Astrocyte (in vitro differentiated cells and primary cell): ENCODE data around the gene VEGFA. TPM values are rescaled to one million over a fixed set of nuclear protein-coding genes. Genes with fewer than 3 reads are reported as not detected.

ENCODE experiments used
- DNase-seq: peaks from one replicate; pipeline ENCODE4 v3.0.0-alpha.2; 2010; ENCODE audit warnings: low read depth
- FAIRE-seq: peaks from 2 replicates; lab custom pipeline; 2011; peaks lifted over from hg19 to GRCh38; lab: Jason Lieb, UNC
- H2AFZ ChIP-seq: 2 replicates; pipeline ENCODE4 v1.6.0; 2012; ENCODE audit warnings: low read depth, low read length, inconsistent platforms
- H3K27ac ChIP-seq: 2 replicates; pipeline ENCODE4 v1.5.1; 2011; ENCODE audit warnings: low read depth, low read length, inconsistent platforms
- H3K27me3 ChIP-seq: 2 replicates; pipeline ENCODE4 v1.6.0; 2011; ENCODE audit warnings: low read length, inconsistent platforms; ENCODE audit not compliant: insufficient read depth
- H3K36me3 ChIP-seq: 2 replicates; pipeline ENCODE4 v1.5.1; 2011; ENCODE audit warnings: low read length, inconsistent platforms; ENCODE audit not compliant: insufficient read depth
- H3K4me1 ChIP-seq: 2 replicates; pipeline ENCODE4 v1.5.1; 2011; ENCODE audit warnings: low read length, inconsistent platforms; ENCODE audit not compliant: insufficient read depth
- H3K4me2 ChIP-seq: 2 replicates; pipeline ENCODE4 v1.6.0; 2012; ENCODE audit warnings: low read length, inconsistent platforms
- H3K4me3 ChIP-seq: 2 replicates; pipeline ENCODE4 v1.5.1; 2011; ENCODE audit warnings: low read depth, mild to moderate bottlenecking, low read length, inconsistent platforms; ENCODE audit not compliant: insufficient read depth
- H3K79me2 ChIP-seq: 2 replicates; pipeline ENCODE4 v1.6.0; 2012; ENCODE audit warnings: mild to moderate bottlenecking, low read length, inconsistent platforms; ENCODE audit not compliant: insufficient read depth
- H3K9ac ChIP-seq: 2 replicates; pipeline ENCODE4 v1.6.0; 2012; ENCODE audit warnings: mild to moderate bottlenecking, low read length, inconsistent platforms
- H3K9me3 ChIP-seq: 2 replicates; pipeline ENCODE4 v1.5.1; 2012; ENCODE audit warnings: low read depth, mild to moderate bottlenecking, low read length, inconsistent platforms; ENCODE audit not compliant: insufficient read depth
- H4K20me1 ChIP-seq: 2 replicates; pipeline ENCODE4 v1.6.0; 2012; ENCODE audit warnings: low read length, inconsistent platforms; ENCODE audit not compliant: insufficient read depth
- H3K27ac Mint-ChIP-seq: one replicate; pipeline ENCODE4 v1.8.0; 2021; ENCODE audit warnings: mild to moderate bottlenecking, mixed read lengths; ENCODE audit not compliant: unreplicated experiment
- H3K27me3 Mint-ChIP-seq: one replicate; pipeline ENCODE4 v1.8.0; 2021; ENCODE audit warnings: low read depth, mixed read lengths; ENCODE audit not compliant: unreplicated experiment
- H3K36me3 Mint-ChIP-seq: one replicate; pipeline ENCODE4 v1.8.0; 2021; ENCODE audit warnings: low read depth, mixed read lengths; ENCODE audit not compliant: unreplicated experiment
- H3K4me1 Mint-ChIP-seq: one replicate; pipeline ENCODE4 v1.8.0; 2021; ENCODE audit warnings: low read depth, mixed read lengths; ENCODE audit not compliant: unreplicated experiment
- H3K4me3 Mint-ChIP-seq: one replicate; pipeline ENCODE4 v1.8.0; 2021; ENCODE audit warnings: mild to moderate bottlenecking, moderate library complexity, mixed read lengths; ENCODE audit not compliant: unreplicated experiment
- H3K9me3 Mint-ChIP-seq: one replicate; pipeline ENCODE4 v1.8.0; 2021; ENCODE audit warnings: mild to moderate bottlenecking, mixed read lengths; ENCODE audit not compliant: unreplicated experiment
- EZH2 ChIP-seq: IDR thresholded peaks from 2 replicates; pipeline ENCODE4 v1.6.1; 2012; ENCODE audit warnings: mild to moderate bottlenecking, low read length, inconsistent platforms; ENCODE audit not compliant: insufficient read depth
- total RNA-seq: library from RNA; stranded (reverse); gene quantifications from 2 replicates; pipeline ENCODE4 v1.2.1, GENCODE V29; 2021
- TF ChIP-seq, protein P1 (sequence below): IDR thresholded peaks from 2 replicates; pipeline ENCODE4 v1.5.1; 2011; ENCODE audit warnings: low read depth, mild to moderate bottlenecking, inconsistent platforms, low read length, moderate library complexity; ENCODE audit not compliant: insufficient read depth

The VEGFA gene
- total RNA-seq, 1 donor from 2014 or later: 144 TPM

DNA sequence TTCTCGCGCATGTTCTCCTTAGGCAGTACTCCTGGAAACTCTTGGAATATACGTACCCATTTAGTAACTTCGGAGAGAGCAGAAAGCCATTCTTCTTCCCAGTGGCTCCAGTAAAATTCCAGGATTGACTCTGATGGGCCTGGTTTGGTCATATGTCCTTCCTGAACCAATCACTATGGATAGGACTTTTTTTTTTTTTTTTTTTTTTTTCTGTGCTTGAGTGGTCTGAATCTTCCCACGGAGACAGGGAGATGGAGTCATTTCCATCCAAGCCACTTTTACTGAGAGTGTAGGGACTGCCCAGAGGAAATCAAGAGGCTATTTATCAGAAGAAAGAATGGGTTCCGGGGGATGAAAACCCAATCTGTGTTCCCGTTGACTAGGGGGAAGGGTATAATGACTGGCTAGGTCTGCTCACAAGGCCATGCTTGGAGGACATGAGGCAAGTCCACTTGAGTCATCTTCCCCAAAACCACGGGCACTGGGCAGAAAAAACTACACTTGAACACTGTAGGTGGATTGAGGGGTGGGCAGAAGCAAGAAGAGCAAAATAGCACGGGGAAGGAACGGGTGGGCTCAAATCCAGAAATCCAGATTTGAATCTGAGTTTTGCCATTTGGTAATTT lies 47.0 kb upstream of the VEGFA start:
- H3K27me3 ChIP-seq: peaks cover 21% of the 10 kb centered on the region
- no peaks in the 10 kb centered on the region for H3K9me3 ChIP-seq
- Mint-ChIP-seq H3K9me3 (peaks cover 2% of the 10 kb centered on the region), H3K27ac (no peak overlapping the region), H3K36me3 (no peaks in the 10 kb centered on the region), H3K27me3 (peaks cover 63% of the 10 kb centered on the region), H3K4me3 (no peak overlapping the region), H3K4me1 (peaks cover 21% of the 10 kb centered on the region)
- FAIRE-seq: no peak
- no peak overlapping the region for H3K27ac ChIP-seq
- no peak overlapping the region for H2AFZ ChIP-seq
- DNase-seq: no peak
- TF ChIP-seq, protein P1, sequence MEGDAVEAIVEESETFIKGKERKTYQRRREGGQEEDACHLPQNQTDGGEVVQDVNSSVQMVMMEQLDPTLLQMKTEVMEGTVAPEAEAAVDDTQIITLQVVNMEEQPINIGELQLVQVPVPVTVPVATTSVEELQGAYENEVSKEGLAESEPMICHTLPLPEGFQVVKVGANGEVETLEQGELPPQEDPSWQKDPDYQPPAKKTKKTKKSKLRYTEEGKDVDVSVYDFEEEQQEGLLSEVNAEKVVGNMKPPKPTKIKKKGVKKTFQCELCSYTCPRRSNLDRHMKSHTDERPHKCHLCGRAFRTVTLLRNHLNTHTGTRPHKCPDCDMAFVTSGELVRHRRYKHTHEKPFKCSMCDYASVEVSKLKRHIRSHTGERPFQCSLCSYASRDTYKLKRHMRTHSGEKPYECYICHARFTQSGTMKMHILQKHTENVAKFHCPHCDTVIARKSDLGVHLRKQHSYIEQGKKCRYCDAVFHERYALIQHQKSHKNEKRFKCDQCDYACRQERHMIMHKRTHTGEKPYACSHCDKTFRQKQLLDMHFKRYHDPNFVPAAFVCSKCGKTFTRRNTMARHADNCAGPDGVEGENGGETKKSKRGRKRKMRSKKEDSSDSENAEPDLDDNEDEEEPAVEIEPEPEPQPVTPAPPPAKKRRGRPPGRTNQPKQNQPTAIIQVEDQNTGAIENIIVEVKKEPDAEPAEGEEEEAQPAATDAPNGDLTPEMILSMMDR: no peak
- TF ChIP-seq EZH2: no peak
- H3K9ac ChIP-seq: no peak overlapping the region
- H3K4me1 ChIP-seq: peaks cover 15% of the 10 kb centered on the region
- no peak overlapping the region for H3K4me2 ChIP-seq
- H3K4me3 ChIP-seq: no peak overlapping the region
- no peaks in the 10 kb centered on the region for H3K36me3 ChIP-seq
- H4K20me1 ChIP-seq: no peaks in the 10 kb centered on the region
- H3K79me2 ChIP-seq: no peaks in the 10 kb centered on the region

DNA sequence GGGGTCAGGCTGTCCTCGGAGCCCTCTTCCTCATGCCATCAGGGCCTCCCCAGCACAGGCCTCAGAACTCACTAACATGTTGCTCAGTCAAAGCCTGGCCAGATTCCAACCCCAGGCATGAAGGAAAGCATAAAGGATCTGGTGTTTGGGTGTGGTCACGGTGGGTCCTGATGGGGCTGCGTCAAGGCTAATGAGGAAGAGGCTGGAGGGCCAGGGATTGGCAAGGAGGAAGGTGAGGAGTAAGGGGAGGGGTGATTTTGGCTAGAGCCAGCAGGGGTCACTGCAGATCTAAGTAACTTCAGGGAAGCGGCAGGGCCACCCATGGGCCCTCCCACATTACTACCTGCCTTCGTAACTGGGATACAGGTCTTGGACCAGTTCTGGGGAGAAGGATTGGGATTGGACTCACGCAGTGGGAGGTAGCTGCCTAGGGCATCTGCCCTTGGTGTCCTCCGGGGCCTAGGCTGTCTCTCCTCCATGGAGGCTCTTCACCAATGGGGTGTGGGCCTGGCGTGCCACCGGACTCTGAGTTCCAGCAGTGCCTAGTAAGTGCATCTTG lies 46.2 kb upstream of the VEGFA start:
- H3K79me2 ChIP-seq: no peaks in the 10 kb centered on the region
- peaks cover 15% of the 10 kb centered on the region for H3K4me1 ChIP-seq
- peaks cover 2% of the 10 kb centered on the region for H3K9me3 Mint-ChIP-seq
- H3K4me2 ChIP-seq: no peak overlapping the region
- no peak overlapping the region for H2AFZ ChIP-seq
- H3K9ac ChIP-seq: no peak overlapping the region
- no peaks in the 10 kb centered on the region for H3K36me3 Mint-ChIP-seq
- TF ChIP-seq, protein P1: peak; percentile 50
- no peak for TF ChIP-seq EZH2
- peak; percentile 31 for DNase-seq
- no peaks in the 10 kb centered on the region for H4K20me1 ChIP-seq
- no peak overlapping the region for H3K27ac ChIP-seq
- no peak overlapping the region for H3K4me3 Mint-ChIP-seq
- H3K27me3 Mint-ChIP-seq: peaks cover 60% of the 10 kb centered on the region
- H3K4me3 ChIP-seq: no peak overlapping the region
- H3K36me3 ChIP-seq: no peaks in the 10 kb centered on the region
- FAIRE-seq: no peak
- peaks cover 15% of the 10 kb centered on the region for H3K4me1 Mint-ChIP-seq
- H3K27ac Mint-ChIP-seq: no peak overlapping the region
- H3K27me3 ChIP-seq: peaks cover 19% of the 10 kb centered on the region
- no peaks in the 10 kb centered on the region for H3K9me3 ChIP-seq

DNA sequence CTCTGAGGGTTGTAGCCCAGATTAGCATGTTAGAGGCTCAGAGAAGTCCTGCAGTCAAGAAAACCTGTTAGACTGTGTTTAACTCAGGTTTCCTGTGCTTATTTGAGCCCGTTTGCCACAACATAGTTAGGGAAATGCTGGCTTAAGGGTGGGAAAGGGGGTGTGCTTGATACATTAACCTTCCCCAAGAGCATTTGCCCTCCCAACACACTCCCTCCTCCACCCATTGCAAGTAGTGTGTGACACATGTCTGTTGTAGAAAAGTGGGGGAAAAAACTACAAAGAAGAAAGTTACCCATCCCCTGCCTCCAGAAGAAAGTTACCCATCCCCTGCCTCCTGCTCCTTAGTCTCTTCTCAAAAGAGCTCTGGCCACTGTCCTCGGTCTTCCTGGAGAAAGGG lies 45.7 kb upstream of the VEGFA start:
- H3K9ac ChIP-seq: no peak overlapping the region
- H3K4me3 ChIP-seq: no peak overlapping the region
- no peaks in the 10 kb centered on the region for H3K79me2 ChIP-seq
- no peaks in the 10 kb centered on the region for H3K36me3 Mint-ChIP-seq
- peaks cover 15% of the 10 kb centered on the region for H3K4me1 Mint-ChIP-seq
- peak overlapping the region; percentile 61 for H3K4me2 ChIP-seq
- peaks cover 15% of the 10 kb centered on the region for H3K4me1 ChIP-seq
- DNase-seq: no peak
- TF ChIP-seq, protein P1: no peak
- no peak for TF ChIP-seq EZH2
- H4K20me1 ChIP-seq: no peaks in the 10 kb centered on the region
- no peak overlapping the region for H2AFZ ChIP-seq
- H3K36me3 ChIP-seq: no peaks in the 10 kb centered on the region
- H3K27me3 Mint-ChIP-seq: peaks cover 60% of the 10 kb centered on the region
- H3K27ac ChIP-seq: no peak overlapping the region
- H3K9me3 ChIP-seq: no peaks in the 10 kb centered on the region
- H3K9me3 Mint-ChIP-seq: peaks cover 4% of the 10 kb centered on the region
- H3K4me3 Mint-ChIP-seq: no peak overlapping the region
- peak overlapping the region; percentile 95 for H3K27ac Mint-ChIP-seq
- H3K27me3 ChIP-seq: peaks cover 19% of the 10 kb centered on the region
- no peak for FAIRE-seq
